AG20443 (cell line): ENCODE measurements around the gene VPS72.

Experiments used
- DNase-seq: peaks from one replicate; pipeline ENCODE4 v3.0.0; 2012; ENCODE audit warnings: low spot score, mixed read lengths

VPS72 gene

GRCh38 chr1:151144474-151145303 lies 45.3 kb downstream of the VPS72 start:
- DNase-seq = no peak

GRCh38 chr1:151143986-151144385 lies 46.0 kb downstream of the VPS72 start:
- no peak for DNase-seq

- DNase-seq = no peak
Observed at GRCh38 chr1:151143057-151143435, 47.0 kb downstream of the VPS72 start.

- DNase-seq = no peak
Observed at GRCh38 chr1:151142411-151143056, 47.5 kb downstream of the VPS72 start.

- no peak for DNase-seq
Observed at GRCh38 chr1:151137789-151138188, 52.2 kb downstream of the VPS72 start.

- no peak for DNase-seq
Observed at GRCh38 chr1:151135433-151136385, 54.3 kb downstream of the VPS72 start.

GRCh38 chr1:151134991-151135390 lies 55.0 kb downstream of the VPS72 start:
- no peak for DNase-seq

GRCh38 chr1:151134396-151134795 lies 55.6 kb downstream of the VPS72 start:
- DNase-seq = no peak

- no peak for DNase-seq
Observed at GRCh38 chr1:151133018-151133806, 56.8 kb downstream of the VPS72 start.

- no peak for DNase-seq
Observed at GRCh38 chr1:151132335-151133017, 57.5 kb downstream of the VPS72 start.

- DNase-seq = peak; percentile 16
Observed at GRCh38 chr1:151131701-151132334, 58.2 kb downstream of the VPS72 start.

- DNase-seq = peak; percentile 92
Observed at GRCh38 chr1:151130987-151131586, 58.9 kb downstream of the VPS72 start.

GRCh38 chr1:151128800-151129199 lies 61.2 kb downstream of the VPS72 start:
- DNase-seq = no peak
